B cell (primary cell): ENCODE data around the gene FLAD1. TPM values are rescaled to one million over a fixed set of nuclear protein-coding genes. Genes with fewer than 3 reads are reported as not detected.

Experiments
- ATAC-seq: fragments of 200-7000 bp; cut with Tn5 transposase; one replicate; pipeline ENCODE4 v1.10.0; 2021; ENCODE audit warnings: low read depth, mild to moderate bottlenecking, moderate number of reproducible peaks, moderate library complexity
- CTCF ChIA-PET: fragments of 350-600 bp; sonication (Branson Sonifier 250); formaldehyde crosslinking; loops from one replicate; lab custom pipeline; 2021; ENCODE audit warnings: antibody characterized with exemption, inconsistent platforms; lab: Charles Lee
- POLR2A ChIA-PET: fragments of 350-600 bp; sonication (Branson Sonifier 250); formaldehyde crosslinking; loops from one replicate; lab custom pipeline; 2021; ENCODE audit warnings: antibody characterized with exemption; lab: Charles Lee
- DNase-seq: peaks from one replicate; pipeline ENCODE4 v3.0.0; 2013
- H2AFZ ChIP-seq: 2 replicates; pipeline ENCODE4 v1.6.1; 2012; ENCODE audit warnings: mild to moderate bottlenecking, low read depth, low read length; ENCODE audit not compliant: insufficient read depth, poor library complexity, severe bottlenecking
- H3K27ac ChIP-seq, 2 donors: 1 replicate in 1 of 2; 2 replicates in 1 of 2; pipeline ENCODE4 v1.5.1; 2012 to 2013; ENCODE audit warnings: low read length in 2 of 2, mild to moderate bottlenecking in 2 of 2, moderate library complexity in 1 of 2
- H3K27me3 ChIP-seq, 4 experiments: fragments of 200-600 bp in 1 of 4; sonication (generic) in 1 of 4; replicated peaks in 1 of 4; 1 replicate in 2 of 4; 2 replicates in 2 of 4; pipeline versions ENCODE4 v1.6.1 to v1.7.0; 2013 to 2016; ENCODE audit warnings: low read length in 3 of 4, mild to moderate bottlenecking in 2 of 4, mixed read lengths in 1 of 4, moderate library complexity in 1 of 4; ENCODE audit not compliant: insufficient read depth in 4 of 4, control insufficient read depth in 3 of 4; ENCODE audit errors: control extremely low read depth in 1 of 4
- H3K36me3 ChIP-seq, 2 experiments: replicated peaks in 1 of 2; 1 replicate in 1 of 2; 2 replicates in 1 of 2; pipeline versions ENCODE4 v1.6.1 to v1.7.1; 2013; ENCODE audit warnings: low read length in 1 of 2; ENCODE audit not compliant: insufficient read depth in 2 of 2, control insufficient read depth in 1 of 2; ENCODE audit errors: control extremely low read depth in 1 of 2, extremely low read depth in 1 of 2
- H3K4me1 ChIP-seq, 2 donors: fragments of 200-600 bp in 1 of 2; sonication (generic) in 1 of 2; 1 replicate in 1 of 2; 2 replicates in 1 of 2; pipeline versions ENCODE4 v1.5.1 to v1.6.1; 2013 to 2017; ENCODE audit warnings: low read length in 2 of 2; ENCODE audit not compliant: control insufficient read depth in 2 of 2, insufficient read depth in 2 of 2
- H3K4me2 ChIP-seq: replicated peaks from 2 replicates; pipeline ENCODE3; 2012; ENCODE audit warnings: mild to moderate bottlenecking, low read depth, low read length; ENCODE audit not compliant: poor library complexity, severe bottlenecking
- H3K4me3 ChIP-seq, 5 experiments: fragments of 200-600 bp in 1 of 5; sonication (generic) in 1 of 5; 1 replicate in 3 of 5; 2 replicates in 2 of 5; pipeline versions ENCODE4 v1.5.1 to v1.7.0; 2011 to 2016; ENCODE audit warnings: low read length in 4 of 5, mild to moderate bottlenecking in 4 of 5, low read depth in 2 of 5, control low read depth in 1 of 5, moderate library complexity in 1 of 5; ENCODE audit not compliant: insufficient read depth in 1 of 5; ENCODE audit errors: control extremely low read depth in 1 of 5, extremely low read depth in 1 of 5
- H3K79me2 ChIP-seq: fragments of 200-600 bp; sonication (generic); one replicate; pipeline ENCODE4 v1.6.0; 2016; ENCODE audit warnings: low read length; ENCODE audit not compliant: control insufficient read depth, insufficient read depth
- H3K9ac ChIP-seq: fragments of 200-600 bp; sonication (generic); 2 replicates; pipeline ENCODE4 v1.6.1; 2017; ENCODE audit warnings: mild to moderate bottlenecking, low read length, moderate library complexity
- H3K9me3 ChIP-seq, 3 donors: one replicate each; pipeline versions ENCODE4 v1.6.1 to v1.7.1; 2013; ENCODE audit warnings: low read length in 2 of 3; ENCODE audit not compliant: control insufficient read depth in 2 of 3, insufficient read depth in 1 of 3; ENCODE audit errors: control extremely low read depth in 1 of 3
- H4K20me1 ChIP-seq: 2 replicates; pipeline ENCODE4 v1.6.0; 2012; ENCODE audit warnings: mild to moderate bottlenecking, low read length; ENCODE audit not compliant: insufficient read depth, control insufficient read depth, poor library complexity, severe bottlenecking
- H3K27ac Mint-ChIP-seq: one replicate; pipeline ENCODE4 v1.8.0; 2021; ENCODE audit warnings: mixed read lengths
- H3K27me3 Mint-ChIP-seq: one replicate; pipeline ENCODE4 v1.8.0; 2021; ENCODE audit warnings: mixed read lengths
- H3K4me1 Mint-ChIP-seq: one replicate; pipeline ENCODE4 v1.8.0; 2021; ENCODE audit warnings: mixed read lengths
- H3K4me3 Mint-ChIP-seq: one replicate; pipeline ENCODE4 v1.8.0; 2021; ENCODE audit warnings: mixed read lengths
- H3K9me3 Mint-ChIP-seq: one replicate; pipeline ENCODE4 v1.8.0; 2022; ENCODE audit warnings: mixed read lengths; ENCODE audit not compliant: insufficient read depth
- CTCF ChIP-seq: fragments of 200-600 bp; IDR thresholded peaks from one replicate; pipeline ENCODE4 v1.8.0; 2022; ENCODE audit warnings: antibody characterized with exemption, mild to moderate bottlenecking
- EZH2 ChIP-seq: IDR thresholded peaks from 2 replicates; pipeline ENCODE4 v1.6.1; 2012; ENCODE audit warnings: borderline replicate concordance, low read depth, mild to moderate bottlenecking, moderate library complexity, low read length; ENCODE audit not compliant: insufficient read depth, poor library complexity, severe bottlenecking
- WGBS: methylation state at CpG from one replicate; pipeline ENCODE4 v1.1.5; 2013; ENCODE audit warnings: missing lambda C conversion rate; ENCODE audit not compliant: insufficient coverage; 5-methylcytosine and 5-hydroxymethylcytosine counted together
- intact Hi-C: fragments of 100-400 bp; cut with micrococcal nuclease; formaldehyde crosslinking; loops from one replicate; pipeline ENCODE4 v1.10.0; 2022
- polyA plus RNA-seq: library from polyadenylated mRNA; depleted of rRNA; stranded (reverse); fragments of >200 nt; gene quantifications from 2 replicates; pipeline ENCODE4 v1.2.3, GENCODE V29; 2012
- total RNA-seq, 2 donors: library from RNA; stranded (reverse); fragments of 120-200 nt in 1 of 2; gene quantifications; 1 replicate in 1 of 2; 2 replicates in 1 of 2; pipeline versions ENCODE4 v1.2.3 to v1.2.4, GENCODE V29; 2013 to 2022

The FLAD1 gene
- total and polyA plus RNA-seq, 2 donors (not counting 1 experiment from before 2014, with no cell fraction given): 51.4 to 83.0 TPM

- TF ChIP-seq CTCF (peak; percentile 99), EZH2 (no peak)
- intact Hi-C loops: loop anchor here (1.0 to 2.0 kb wide), 10 partner anchors 11 to 458 kb away; partner anchors contain the start of genes ADAM15, CKS1B, FLAD1 and PBXIP1
- Histone ChIP-seq H3K79me2 (peaks cover 3% of the 10 kb centered on the region), H4K20me1 (peaks cover 12% of the 10 kb centered on the region), H3K27me3 (no peaks in the 10 kb centered on the region), H3K4me1 (peaks cover 53 to 67% of the 10 kb centered on the region in 2 donors), H3K4me3 (peak overlapping the region; percentile 9 to 68 (median 49)), H3K9ac (peak overlapping the region; percentile 69), H3K9me3 (peaks cover 0 to 2% (median 0%) of the 10 kb centered on the region in 3 donors), H3K4me2 (peak overlapping the region; percentile 92), H3K27ac (peak overlapping the region; percentile 88 to 89), H2AFZ (peak overlapping the region; percentile 40), H3K36me3 (peaks cover 0 to 19% of the 10 kb centered on the region in 2 experiments)
- no peaks in the 10 kb centered on the region for H3K27me3 Mint-ChIP-seq
- no peaks in the 10 kb centered on the region for H3K9me3 Mint-ChIP-seq
- POLR2A ChIA-PET: interaction anchor here (0.5 to 6.0 kb wide), 14 partner anchors 10 to 392 kb away, joined by 3 to 74 read pairs (median 5); partner anchors contain the start of genes ADAM15, CKS1B, PBXIP1 and PMVK
- DNase-seq (peak; percentile 93), ATAC-seq (peak; percentile 75)
- peak overlapping the region; percentile 84 for H3K4me3 Mint-ChIP-seq
- CTCF ChIA-PET: interaction anchor here (0.5 to 17.4 kb wide), 40 partner anchors 8 to 600 kb away, joined by 3 to 295 read pairs (median 6); partner anchors contain the start of genes ADAM15, CKS1B, FLAD1 and KRTCAP2
- H3K4me1 Mint-ChIP-seq: peaks cover 69% of the 10 kb centered on the region
- peak overlapping the region; percentile 93 for H3K27ac Mint-ChIP-seq
- WGBS: under 1% methylated on average over 28 of the region's 49 CpGs
Measured at GRCh38 chr1:155017041-155017945, 34.1 kb downstream of the FLAD1 start.
